Keratinocyte (primary cell): ENCODE results near the gene POLR1A. TPM values are rescaled to one million over a fixed set of nuclear protein-coding genes. Genes with fewer than 3 reads are reported as not detected.

ENCODE experiments used
- DNase-seq: peaks from one replicate; pipeline ENCODE4 v3.0.0-alpha.2; 2011; ENCODE audit warnings: low read depth, missing footprints, low spot score
- FAIRE-seq: peaks from 2 replicates; lab custom pipeline; 2011; peaks lifted over from hg19 to GRCh38; lab: Jason Lieb, UNC
- H2AFZ ChIP-seq: 2 replicates; pipeline ENCODE4 v1.6.0; 2012; ENCODE audit warnings: low read length, control low read depth, inconsistent platforms; ENCODE audit not compliant: control insufficient read depth
- H3K27ac ChIP-seq: 2 replicates; pipeline ENCODE4 v1.5.1; 2011; ENCODE audit warnings: low read length; ENCODE audit not compliant: control insufficient read depth, insufficient read depth
- H3K27me3 ChIP-seq: 3 replicates; pipeline ENCODE4 v1.6.0; 2011; ENCODE audit warnings: low read length; ENCODE audit not compliant: control insufficient read depth, insufficient read depth; ENCODE audit errors: extremely low read depth
- H3K36me3 ChIP-seq, 2 experiments: 2 replicates in 1 of 2; 3 replicates in 1 of 2; pipeline ENCODE4 v1.5.1; 2011; ENCODE audit warnings: low read length in 2 of 2, mild to moderate bottlenecking in 1 of 2; ENCODE audit not compliant: control insufficient read depth in 2 of 2, insufficient read depth in 2 of 2; ENCODE audit errors: extremely low read depth in 1 of 2
- H3K4me1 ChIP-seq: 3 replicates; pipeline ENCODE4 v1.5.1; 2011; ENCODE audit warnings: low read length; ENCODE audit not compliant: control insufficient read depth, insufficient read depth; ENCODE audit errors: extremely low read depth
- H3K4me2 ChIP-seq: 3 replicates; pipeline ENCODE4 v1.6.0; 2011; ENCODE audit warnings: low read depth, low read length; ENCODE audit not compliant: control insufficient read depth, insufficient read depth; ENCODE audit errors: extremely low read depth
- H3K4me3 ChIP-seq, 3 experiments: fragments of 200-600 bp in 1 of 3; sonication (generic) in 1 of 3; 2 replicates in 2 of 3; 3 replicates in 1 of 3; pipeline ENCODE4 v1.5.1; 2011 to 2016; ENCODE audit warnings: low read length in 3 of 3, mild to moderate bottlenecking in 3 of 3, control low read depth in 2 of 3, inconsistent platforms in 1 of 3, low read depth in 1 of 3, mixed read lengths in 1 of 3, mixed run types in 1 of 3, moderate library complexity in 1 of 3; ENCODE audit not compliant: control insufficient read depth in 2 of 3, insufficient read depth in 2 of 3; ENCODE audit errors: extremely low read depth in 1 of 3
- H3K79me2 ChIP-seq: 2 replicates; pipeline ENCODE4 v1.6.0; 2012; ENCODE audit warnings: low read length; ENCODE audit not compliant: control insufficient read depth, insufficient read depth
- H3K9ac ChIP-seq: 3 replicates; pipeline ENCODE4 v1.6.0; 2011; ENCODE audit warnings: low read length; ENCODE audit not compliant: control insufficient read depth, insufficient read depth; ENCODE audit errors: extremely low read depth
- H3K9me1 ChIP-seq: 3 replicates; pipeline ENCODE4 v1.6.0; 2011; ENCODE audit warnings: low read length; ENCODE audit not compliant: control insufficient read depth, insufficient read depth; ENCODE audit errors: extremely low read depth
- H3K9me3 ChIP-seq: 2 replicates; pipeline ENCODE4 v1.5.1; 2012; ENCODE audit warnings: low read depth, low read length; ENCODE audit not compliant: control insufficient read depth
- H4K20me1 ChIP-seq: 3 replicates; pipeline ENCODE4 v1.6.0; 2011; ENCODE audit warnings: low read length; ENCODE audit not compliant: control insufficient read depth, insufficient read depth; ENCODE audit errors: extremely low read depth
- CTCF ChIP-seq, 3 experiments: IDR thresholded peaks in 1 of 3; conservative IDR thresholded peaks in 1 of 3; optimal IDR thresholded peaks in 1 of 3; 2 replicates in 2 of 3; 3 replicates in 1 of 3; pipeline versions ENCODE3 to v1.5.1; 2011; ENCODE audit warnings: low read length in 3 of 3, mild to moderate bottlenecking in 3 of 3, moderate library complexity in 2 of 3, control low read depth in 1 of 3, inconsistent platforms in 1 of 3; ENCODE audit not compliant: insufficient read depth in 2 of 3; ENCODE audit errors: extremely low read depth in 1 of 3
- EZH2 ChIP-seq: IDR thresholded peaks from one replicate; pipeline ENCODE4 v1.6.1; 2012; ENCODE audit warnings: inconsistent platforms, mild to moderate bottlenecking, low read length, moderate library complexity
- dilution Hi-C: fragments of 300-500 bp; cut with MboI; formaldehyde crosslinking; loops from one replicate; pipeline ENCODE4 v1.7.0; 2020; ENCODE audit warnings: low sequenced_read_pairs; ENCODE audit not compliant: extremely low pct_ligation_motif_present
- polyA plus RNA-seq, 5 experiments: library from polyadenylated mRNA; depleted of rRNA in 3 of 5; stranded (reverse) in 3 of 5; stranded (forward) in 1 of 5; unstranded in 1 of 5; fragments of >200 nt; gene quantifications; 1 replicate in 1 of 5; 2 replicates in 3 of 5; 3 replicates in 1 of 5; pipeline versions ENCODE4 v1.2.1 to v1.2.3, GENCODE V29; 2011 to 2012; ENCODE audit warnings: missing spikeins in 2 of 5, low read depth in 1 of 5, low replicate concordance in 1 of 5

Gene POLR1A
- polyA plus RNA-seq, 1 donor (not counting 4 experiments of a cell fraction or from before 2014, with no cell fraction given), result 16.1 TPM

DNA sequence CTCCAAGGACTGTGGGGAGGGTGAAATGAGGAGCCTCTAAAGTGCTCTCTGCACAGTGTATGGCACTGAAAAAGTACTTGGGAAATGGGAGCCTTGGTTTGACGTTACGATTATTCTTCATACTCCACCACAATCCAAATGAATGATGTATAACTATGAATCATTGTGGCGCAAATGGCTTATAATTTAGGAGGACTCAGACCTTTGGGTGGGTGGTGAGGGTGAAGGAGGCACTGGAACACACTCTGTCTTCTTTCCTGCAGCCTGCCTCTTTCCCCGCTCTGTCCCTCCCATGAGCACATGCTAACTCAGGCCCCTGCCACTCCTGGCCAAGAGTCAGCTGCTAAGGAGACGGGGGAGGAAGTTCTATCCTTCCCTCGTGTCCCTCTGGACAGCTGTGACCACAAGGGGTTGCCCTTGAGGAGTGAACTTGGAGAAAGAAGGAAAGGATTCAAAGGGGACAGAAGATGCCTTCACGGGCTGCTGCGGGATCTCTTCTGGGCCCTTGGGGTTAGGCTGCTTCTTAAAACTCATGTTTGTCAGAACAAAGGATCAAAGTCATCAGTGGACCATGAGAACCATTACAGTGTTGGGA is 36.5 kb downstream of the POLR1A start:
- Histone ChIP-seq H4K20me1 (peaks cover 3% of the 10 kb centered on the region), H2AFZ (no peak overlapping the region), H3K9me3 (no peaks in the 10 kb centered on the region), H3K9ac (no peak overlapping the region), H3K36me3 (peaks cover 43 to 61% of the 10 kb centered on the region in 2 experiments), H3K4me3 (no peak overlapping the region), H3K79me2 (no peaks in the 10 kb centered on the region), H3K27ac (no peak overlapping the region), H3K27me3 (no peaks in the 10 kb centered on the region), H3K9me1 (no peaks in the 10 kb centered on the region), H3K4me2 (no peak overlapping the region), H3K4me1 (no peaks in the 10 kb centered on the region)
- dilution Hi-C loops, result no loop called here
- no peak for TF ChIP-seq EZH2
- TF ChIP-seq CTCF (optimal IDR thresholded peaks at IDR 0.05 in 1 of 3, IDR thresholded peaks at IDR 0.05 in 1 of 3, conservative IDR thresholded peaks at IDR 0.05 in 1 of 3; ENCODE audit: extremely low read depth in 1 of 3, insufficient read depth in 2 of 3, low read length in 3 of 3), result no peak
- FAIRE-seq (no peak), DNase-seq (no peak)

DNA sequence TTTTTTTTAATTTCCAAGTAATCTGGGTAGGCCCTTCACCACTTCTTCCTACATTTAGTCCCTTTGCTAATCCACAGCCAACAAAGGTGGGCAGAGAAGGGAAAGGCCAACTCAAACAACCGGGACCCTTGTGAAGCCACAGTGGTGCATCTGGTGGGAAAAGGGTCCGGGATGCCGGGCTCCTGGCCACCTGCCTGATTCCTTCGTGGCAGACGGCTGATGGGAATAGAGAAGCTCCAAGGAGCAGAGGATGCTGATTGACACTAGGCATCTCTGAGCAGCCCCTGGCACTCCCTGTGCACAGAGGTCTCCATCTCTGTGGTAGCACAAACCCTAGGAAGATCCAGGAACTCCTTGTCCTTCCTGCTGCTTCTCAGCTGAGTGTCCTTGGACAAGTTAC is 37.0 kb downstream of the POLR1A start:
- H3K79me2 ChIP-seq, result no peaks in the 10 kb centered on the region
- no peak overlapping the region for H3K4me3 ChIP-seq
- H3K9ac ChIP-seq, result no peak overlapping the region
- no peak overlapping the region for H2AFZ ChIP-seq
- no peaks in the 10 kb centered on the region for H3K9me3 ChIP-seq
- H3K27me3 ChIP-seq, result no peaks in the 10 kb centered on the region
- TF ChIP-seq EZH2, result no peak
- TF ChIP-seq CTCF (optimal IDR thresholded peaks at IDR 0.05 in 1 of 3, IDR thresholded peaks at IDR 0.05 in 1 of 3, conservative IDR thresholded peaks at IDR 0.05 in 1 of 3; ENCODE audit: extremely low read depth in 1 of 3, insufficient read depth in 2 of 3, low read length in 3 of 3), result no peak
- peaks cover 3% of the 10 kb centered on the region for H4K20me1 ChIP-seq
- FAIRE-seq (no peak), DNase-seq (no peak)
- no peak overlapping the region for H3K27ac ChIP-seq
- no peaks in the 10 kb centered on the region for H3K4me1 ChIP-seq
- no peaks in the 10 kb centered on the region for H3K9me1 ChIP-seq
- dilution Hi-C loops, result no loop called here
- H3K36me3 ChIP-seq, result peaks cover 41 to 58% of the 10 kb centered on the region in 2 experiments
- no peak overlapping the region for H3K4me2 ChIP-seq
